Subcutaneous abdominal adipose tissue (tissue), 5 donors: ENCODE data around the gene MAML1.
A peak's percentile ranks its signal among the peaks of the same experiment; 100 is the strongest.

Experiments
- H3K27ac ChIP-seq: one replicate; pipeline ENCODE4 v1.7.0; 2013; ENCODE audit warnings: low read depth, mild to moderate bottlenecking, inconsistent platforms, low read length, moderate library complexity
- H3K27me3 ChIP-seq, 5 donors: one replicate each; pipeline ENCODE4 v1.7.0; 2013; ENCODE audit warnings: low read length in 5 of 5, inconsistent platforms in 1 of 5; ENCODE audit not compliant: control insufficient read depth in 5 of 5, insufficient read depth in 4 of 5
- H3K36me3 ChIP-seq, 5 donors: one replicate each; pipeline ENCODE4 v1.7.0; 2013; ENCODE audit warnings: low read length in 5 of 5; ENCODE audit not compliant: control insufficient read depth in 5 of 5, insufficient read depth in 5 of 5
- H3K4me1 ChIP-seq, 5 donors: one replicate each; pipeline ENCODE4 v1.7.0; 2013; ENCODE audit warnings: low read length in 5 of 5, mild to moderate bottlenecking in 3 of 5, moderate library complexity in 1 of 5; ENCODE audit not compliant: control insufficient read depth in 5 of 5, insufficient read depth in 5 of 5
- H3K4me3 ChIP-seq, 5 donors: one replicate each; pipeline ENCODE4 v1.7.0; 2013; ENCODE audit warnings: low read length in 5 of 5, low read depth in 1 of 5
- H3K9ac ChIP-seq, 5 donors: one replicate each; pipeline ENCODE4 v1.7.0; 2013; ENCODE audit warnings: low read length in 5 of 5, mild to moderate bottlenecking in 4 of 5, moderate library complexity in 3 of 5
- H3K9me3 ChIP-seq, 5 donors: one replicate each; pipeline ENCODE4 v1.7.0; 2013; ENCODE audit warnings: low read length in 5 of 5; ENCODE audit not compliant: control insufficient read depth in 5 of 5
- donor health status: healthy.
- donor health status: healthy.
- donor health status: healthy.
- donor health status: healthy.
- donor health status: healthy.

The MAML1 gene

DNA sequence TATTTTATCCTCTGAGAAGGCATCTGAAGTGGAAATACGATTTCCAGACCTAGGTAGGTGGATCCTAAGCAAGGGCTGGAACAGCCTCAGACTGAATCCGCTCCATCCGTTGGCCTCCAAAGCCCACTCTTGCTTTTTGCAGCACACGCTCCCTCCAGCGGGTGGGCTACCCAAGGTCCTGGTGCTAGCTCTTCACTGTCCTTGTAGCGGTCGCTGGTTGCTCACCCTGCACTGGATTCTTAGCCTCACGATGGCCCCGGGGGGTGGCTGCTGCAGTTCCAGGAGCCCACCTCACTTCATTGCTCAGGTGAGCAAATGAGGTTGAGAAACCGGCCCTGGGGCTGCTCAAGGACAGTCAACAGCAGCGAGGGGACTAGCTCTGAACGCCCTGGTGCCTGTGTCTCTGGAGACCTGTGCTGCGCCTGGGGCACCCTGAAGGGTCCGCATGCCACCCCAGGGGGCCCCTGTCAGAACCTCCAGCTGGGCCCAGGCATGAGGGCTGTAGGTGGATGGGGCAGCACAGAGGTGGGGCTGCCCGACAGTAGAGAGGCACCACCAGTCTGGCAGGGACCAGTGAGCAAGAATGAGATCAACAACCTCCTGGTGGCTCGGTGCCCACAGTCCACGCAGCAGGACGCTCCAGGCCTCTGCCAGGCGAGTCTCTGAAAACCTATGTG lies 69.7 kb downstream of the MAML1 start:
- Histone ChIP-seq H3K9me3 (no peaks in the 10 kb centered on the region), H3K9ac (no peak overlapping the region), H3K27ac (no peak overlapping the region), H3K27me3 (no peaks in the 10 kb centered on the region), H3K4me3 (no peak overlapping the region), H3K4me1 (peaks cover 1 to 36% (median 32%) of the 10 kb centered on the region in 5 donors), H3K36me3 (peaks cover 0 to 40% (median 35%) of the 10 kb centered on the region in 5 donors)

DNA sequence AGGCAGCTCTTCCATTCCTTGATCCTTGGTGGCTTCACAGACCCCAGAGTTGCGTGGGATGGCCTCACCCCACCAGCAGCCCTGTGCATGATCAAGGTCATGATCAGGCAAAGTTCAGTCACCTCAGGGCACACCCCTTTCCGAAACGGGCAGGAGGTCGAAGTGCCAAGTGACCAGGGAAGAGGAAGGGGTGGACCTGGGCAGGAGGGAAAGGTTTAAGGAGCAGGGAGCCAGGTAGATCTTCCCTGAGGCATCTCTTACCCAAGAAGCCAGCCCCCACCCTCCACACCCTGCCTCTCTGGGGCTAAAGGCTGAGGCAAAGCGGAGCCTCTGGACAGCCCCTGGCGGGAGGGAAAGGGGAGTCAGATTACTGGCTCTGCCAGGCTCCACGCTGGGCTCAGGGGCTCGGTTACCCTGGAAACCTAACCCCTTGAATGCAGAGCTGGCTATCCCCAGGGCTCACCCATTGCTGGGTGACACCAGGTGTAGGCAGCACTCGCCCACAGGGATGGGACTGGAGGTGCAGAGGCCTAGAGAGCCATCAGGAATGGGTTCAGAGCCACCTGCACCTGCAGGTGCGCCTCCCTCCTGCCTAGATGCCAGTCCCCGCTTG lies 70.4 kb downstream of the MAML1 start:
- Histone ChIP-seq H3K27me3 (no peaks in the 10 kb centered on the region), H3K4me3 (no peak overlapping the region), H3K9me3 (no peaks in the 10 kb centered on the region), H3K9ac (no peak overlapping the region), H3K27ac (no peak overlapping the region), H3K36me3 (peaks cover 0 to 33% (median 29%) of the 10 kb centered on the region in 5 donors), H3K4me1 (peaks cover 1 to 40% (median 32%) of the 10 kb centered on the region in 5 donors)

DNA sequence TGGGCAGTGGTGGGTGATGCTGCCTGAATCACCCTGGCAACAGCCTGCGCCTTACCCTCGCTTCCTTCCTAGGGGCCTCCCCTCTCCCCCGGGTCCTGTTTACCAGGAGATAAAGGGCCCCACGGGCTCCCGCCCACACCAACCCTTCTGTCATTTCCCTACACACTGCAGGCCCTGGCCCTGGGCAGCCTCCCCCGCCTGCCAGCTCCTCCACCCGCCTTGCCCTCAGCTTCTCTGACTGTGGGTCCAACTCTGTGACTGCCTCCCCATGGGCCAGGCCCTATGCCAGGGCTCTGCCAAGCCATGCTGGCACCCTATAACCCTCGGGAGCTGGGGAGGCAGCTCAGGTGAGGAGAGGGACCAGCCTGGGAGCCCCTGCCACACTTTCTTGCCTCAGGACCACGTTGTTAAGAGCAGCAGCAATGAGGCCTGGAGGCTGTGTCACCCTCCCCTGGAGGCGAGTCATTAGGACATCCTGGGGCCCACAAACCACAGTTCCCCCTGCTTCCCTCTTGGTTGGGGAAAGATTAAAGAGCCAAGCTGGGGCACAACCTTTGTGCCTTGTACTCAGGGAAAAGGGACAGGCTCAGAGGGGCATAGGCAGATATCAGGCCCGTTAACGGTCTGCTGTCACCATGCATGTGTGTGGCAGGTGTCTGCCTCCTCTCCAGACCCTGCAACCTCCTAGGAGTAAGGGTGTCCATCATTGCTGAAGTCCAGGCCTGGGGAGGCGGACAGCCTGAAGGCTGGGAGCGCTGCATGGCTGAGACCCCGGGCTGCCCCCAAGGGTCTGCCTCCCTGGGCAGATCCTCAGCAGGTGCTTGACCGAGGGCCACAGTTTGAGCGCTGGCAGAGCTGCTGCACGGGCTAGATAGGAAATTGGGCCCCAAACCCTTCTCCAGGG lies 71.3 kb downstream of the MAML1 start:
- H3K9me3 ChIP-seq, result no peaks in the 10 kb centered on the region
- no peak overlapping the region for H3K4me3 ChIP-seq
- H3K36me3 ChIP-seq, result peaks cover 0 to 25% (median 21%) of the 10 kb centered on the region in 5 donors
- peak overlapping the region in 2 of 5 donors; percentile 44 to 76 for H3K9ac ChIP-seq
- H3K27me3 ChIP-seq, result no peaks in the 10 kb centered on the region
- H3K4me1 ChIP-seq, result peaks cover 1 to 41% (median 32%) of the 10 kb centered on the region in 5 donors
- H3K27ac ChIP-seq, result no peak overlapping the region

DNA sequence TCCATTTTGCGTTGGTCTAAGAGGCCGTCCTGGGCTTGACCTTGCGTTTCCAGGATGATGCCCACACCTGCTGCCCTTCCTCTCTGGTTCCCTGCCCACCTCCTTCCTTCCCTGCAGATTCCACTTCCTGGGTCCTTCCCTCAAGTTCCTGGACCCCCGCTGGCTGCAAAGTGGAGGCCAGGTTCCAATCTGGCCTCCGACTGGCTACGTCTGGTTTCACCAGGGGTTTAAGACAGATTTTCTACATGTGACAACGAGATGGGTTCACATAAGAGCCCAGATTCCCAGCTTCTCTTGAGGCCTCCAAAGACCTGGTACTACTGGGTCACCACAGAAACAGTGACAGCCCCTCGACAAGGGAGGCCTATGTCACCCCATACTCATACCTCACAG lies 71.9 kb downstream of the MAML1 start:
- Histone ChIP-seq H3K4me1 (peaks cover 1 to 41% (median 32%) of the 10 kb centered on the region in 5 donors), H3K27ac (peak overlapping the region; percentile 65), H3K36me3 (peaks cover 0 to 18% (median 14%) of the 10 kb centered on the region in 5 donors), H3K9me3 (no peaks in the 10 kb centered on the region), H3K4me3 (peak overlapping the region in 4 of 5 donors; percentile 64 to 80 (median 74)), H3K27me3 (no peaks in the 10 kb centered on the region), H3K9ac (peak overlapping the region in 3 of 5 donors; percentile 18 to 76 (median 73))

DNA sequence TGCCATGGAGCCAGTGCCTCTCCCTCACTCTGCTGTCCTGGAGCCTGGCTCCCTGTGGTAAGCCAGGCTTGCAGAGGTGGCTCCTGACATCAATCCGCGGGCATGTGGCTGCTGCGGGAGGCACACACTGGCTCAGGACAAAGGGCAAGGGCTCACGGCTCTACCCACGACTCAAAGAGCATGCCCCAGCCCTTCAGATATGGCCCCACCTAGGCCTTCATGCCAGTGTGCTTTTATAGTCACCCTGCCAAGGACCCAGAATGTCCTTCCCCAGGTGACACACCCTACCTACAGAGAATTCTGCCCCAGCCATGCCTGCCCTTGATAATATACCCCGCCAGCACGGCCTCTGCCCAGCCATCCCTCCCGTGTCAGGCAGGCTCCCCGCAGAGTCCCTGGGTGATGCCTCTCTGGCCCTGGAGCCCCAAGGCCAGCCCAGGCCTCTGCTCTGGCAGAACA lies 72.5 kb downstream of the MAML1 start:
- peaks cover 0 to 13% (median 9%) of the 10 kb centered on the region in 5 donors for H3K36me3 ChIP-seq
- no peaks in the 10 kb centered on the region for H3K9me3 ChIP-seq
- peak overlapping the region; percentile 46 to 80 (median 71) for H3K4me3 ChIP-seq
- no peaks in the 10 kb centered on the region for H3K27me3 ChIP-seq
- peak overlapping the region; percentile 65 for H3K27ac ChIP-seq
- peak overlapping the region in 4 of 5 donors; percentile 18 to 81 (median 74) for H3K9ac ChIP-seq
- peaks cover 1 to 41% (median 32%) of the 10 kb centered on the region in 5 donors for H3K4me1 ChIP-seq

DNA sequence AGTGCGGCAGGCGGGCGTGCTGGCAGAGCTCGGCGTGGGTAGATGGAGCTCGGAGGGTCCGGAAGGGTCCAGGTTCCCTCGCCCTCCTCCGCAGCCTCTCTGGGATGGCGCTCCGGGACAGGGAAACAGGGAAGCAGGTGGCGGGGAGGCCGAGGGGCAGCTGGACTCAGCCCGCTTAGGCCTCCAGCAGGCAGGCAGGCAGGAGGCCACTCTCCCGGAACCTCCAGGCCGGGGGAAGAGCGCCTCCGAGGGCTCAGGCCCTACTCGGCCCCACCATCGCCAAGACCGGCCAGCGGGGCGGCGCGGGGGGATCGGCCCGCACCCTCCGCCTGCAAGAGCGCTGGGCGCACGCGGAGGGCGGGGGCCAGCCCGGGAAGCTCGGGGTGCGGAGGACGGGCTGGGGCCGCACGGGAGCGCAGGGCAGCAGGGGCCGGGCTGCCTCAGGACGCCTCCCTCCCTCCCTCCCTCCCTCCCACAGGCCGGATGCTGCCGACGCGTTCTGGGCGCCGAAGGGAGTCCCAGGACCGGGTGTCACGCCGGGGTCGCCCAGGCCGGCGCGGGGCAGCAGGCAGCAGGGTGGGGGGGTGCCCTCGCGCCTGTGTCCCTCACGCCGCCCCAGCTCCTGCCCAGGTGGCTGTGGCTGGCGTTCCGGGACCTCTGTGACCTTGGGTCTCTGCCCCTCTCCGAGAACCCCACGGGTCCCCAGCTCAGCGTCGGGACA lies 73.1 kb downstream of the MAML1 start:
- Histone ChIP-seq H3K27ac (peak overlapping the region; percentile 65), H3K4me1 (peaks cover 1 to 41% (median 32%) of the 10 kb centered on the region in 5 donors), H3K9ac (peak overlapping the region in 4 of 5 donors; percentile 18 to 81 (median 74)), H3K4me3 (peak overlapping the region in 4 of 5 donors; percentile 64 to 80 (median 74)), H3K27me3 (no peaks in the 10 kb centered on the region), H3K36me3 (peaks cover 0 to 11% (median 7%) of the 10 kb centered on the region in 5 donors), H3K9me3 (no peaks in the 10 kb centered on the region)

DNA sequence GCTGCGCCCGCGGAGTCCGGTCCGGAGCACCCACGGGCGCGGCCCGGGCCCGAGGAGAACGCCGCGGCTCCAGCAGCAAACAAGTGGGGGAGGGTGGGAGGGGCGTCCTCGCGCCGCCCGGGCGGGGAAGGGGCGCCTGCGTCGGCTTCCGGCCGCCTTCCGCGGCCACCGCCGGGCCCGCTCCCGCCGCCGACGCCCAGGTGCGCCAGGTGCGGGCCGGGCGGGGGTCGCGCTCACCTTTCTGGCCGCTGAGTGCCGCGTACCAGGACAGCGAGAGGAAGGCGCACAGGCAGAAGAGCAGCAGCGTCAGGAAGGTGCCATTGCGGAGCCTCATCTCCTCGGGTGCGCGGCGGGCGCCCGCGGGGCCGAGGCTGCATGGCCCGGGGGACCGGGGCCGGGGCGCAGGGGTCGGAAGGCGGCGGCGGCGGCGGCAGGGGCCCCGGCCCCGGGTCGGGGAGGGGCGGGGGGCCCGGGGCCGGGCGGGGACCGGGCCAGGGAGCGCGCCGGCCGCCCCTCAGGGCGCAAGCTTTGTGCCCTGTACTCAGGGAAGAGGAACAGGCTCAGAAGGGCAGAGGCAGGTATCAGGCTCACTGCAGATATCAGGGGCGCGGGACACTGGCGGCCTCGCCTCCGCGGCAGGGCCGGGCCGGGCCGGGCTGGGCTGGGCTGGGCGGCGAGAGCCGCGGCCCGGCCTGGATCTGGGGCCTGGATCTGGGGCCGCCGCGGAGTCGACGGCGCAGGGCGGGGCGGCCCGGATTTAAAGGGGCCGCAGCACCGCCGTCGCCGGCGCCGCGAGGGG lies 73.8 kb downstream of the MAML1 start, which contains the start of gene MGAT4B:
Gene MGAT4B (minus strand): TSS at position 617 of the 799 bp plus-strand sequence. CDS start 283 bp downstream, at position 334.
- no peaks in the 10 kb centered on the region for H3K27me3 ChIP-seq
- H3K4me1 ChIP-seq, result peaks cover 1 to 41% (median 32%) of the 10 kb centered on the region in 5 donors
- H3K36me3 ChIP-seq, result peaks cover 0 to 6% (median 0%) of the 10 kb centered on the region in 5 donors
- H3K27ac ChIP-seq, result peak within 1 kb of the TSS; percentile 84
- peak within 1 kb of the TSS in 4 of 5 donors; percentile 68 to 81 (median 74) for H3K9ac ChIP-seq
- H3K9me3 ChIP-seq, result no peaks in the 10 kb centered on the region
- H3K4me3 ChIP-seq, result peak within 1 kb of the TSS in 4 of 5 donors; percentile 64 to 80 (median 74)

DNA sequence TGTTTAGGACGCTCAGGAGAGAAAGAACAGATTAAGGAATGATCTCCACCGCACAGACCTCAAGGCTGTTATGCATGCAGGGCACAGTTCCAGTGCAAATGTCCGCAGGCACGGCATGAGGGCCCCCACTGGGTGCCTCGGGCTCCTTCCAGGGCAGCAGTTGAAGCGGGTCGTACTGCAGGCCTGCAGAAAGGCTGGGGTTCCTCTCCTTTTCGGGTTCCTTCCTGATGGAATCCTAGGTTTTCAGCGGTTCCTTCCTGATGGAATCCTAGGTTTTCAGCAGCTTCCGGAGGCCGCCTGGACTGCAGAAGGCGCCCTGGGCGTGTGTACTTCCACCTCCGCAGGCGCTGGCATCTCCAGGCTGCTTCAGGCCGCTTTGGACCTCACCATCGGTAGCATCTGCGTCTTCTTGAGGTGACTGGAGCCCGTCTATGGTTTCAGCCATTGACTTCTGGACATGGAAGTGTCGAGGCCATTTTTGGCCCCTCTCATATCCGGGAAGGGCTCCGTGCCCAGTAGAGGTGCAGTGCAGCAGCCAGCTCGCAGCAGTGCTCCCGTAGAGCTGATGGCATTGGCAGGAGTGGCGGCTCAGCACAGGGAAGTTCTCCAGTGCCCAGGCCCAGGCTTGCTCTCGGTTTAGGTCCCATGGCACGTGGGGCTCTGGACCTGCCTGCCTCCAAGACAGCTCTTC lies 79.7 kb downstream of the MAML1 start:
- Histone ChIP-seq H3K9ac (no peak overlapping the region), H3K27ac (no peak overlapping the region), H3K9me3 (no peaks in the 10 kb centered on the region), H3K4me3 (no peak overlapping the region), H3K4me1 (peaks cover 0 to 17% (median 8%) of the 10 kb centered on the region in 5 donors), H3K27me3 (no peaks in the 10 kb centered on the region), H3K36me3 (peaks cover 0 to 17% (median 9%) of the 10 kb centered on the region in 5 donors)
